ENCODE measurements around the gene PLSCR2.
"Not testable (repeated sequence)": the region's sequence is repeated elsewhere in the genome, so short reads cannot be mapped to it uniquely, and the experiment has no call there.

DNA sequence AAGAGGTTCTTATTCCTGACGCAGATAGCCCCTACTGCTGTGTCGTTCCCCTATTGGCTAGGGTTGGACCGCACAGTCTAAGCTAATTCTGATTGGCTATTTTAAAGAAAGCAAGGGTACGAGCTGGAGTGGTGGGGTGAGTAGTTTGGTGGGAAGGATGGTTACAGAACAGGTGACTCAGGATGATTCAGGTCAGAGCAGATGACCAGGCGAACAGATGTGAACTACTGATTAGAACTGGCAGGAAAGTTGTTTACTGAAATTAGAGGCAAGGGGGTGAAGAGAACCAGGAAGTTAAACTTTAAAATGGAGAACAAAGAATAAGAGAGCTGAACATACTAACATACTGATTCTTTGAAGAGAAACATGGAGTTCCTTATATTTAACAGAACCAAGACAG lies 56.6 kb downstream of the PLSCR2 start:
- TF ChIP-seq POLR2AphosphoS5 (IDR thresholded peaks at IDR 0.05; ENCODE audit: borderline replicate concordance, low read depth, low read length); EZH2 (IDR thresholded peaks at IDR 0.05): not testable (repeated sequence)
